Activated CD8-positive, alpha-beta memory T cell treated with anti-CD3 and anti-CD28 coated beads for 36 hours (primary cell): ENCODE measurements around the gene PREB. TPM values are rescaled to one million over a fixed set of nuclear protein-coding genes. Genes with fewer than 3 reads are reported as not detected.
"Not testable (repeated sequence)": the region's sequence is repeated elsewhere in the genome, so short reads cannot be mapped to it uniquely, and the experiment has no call there.

ENCODE experiments used
- CTCF ChIA-PET: fragments of 350-600 bp; sonication (Branson Sonifier 250); formaldehyde crosslinking; loops from one replicate; lab custom pipeline; 2021; ENCODE audit warnings: antibody characterized with exemption; lab: Charles Lee
- POLR2A ChIA-PET: fragments of 350-600 bp; sonication (Branson Sonifier 250); formaldehyde crosslinking; loops from one replicate; lab custom pipeline; 2021; ENCODE audit warnings: antibody characterized with exemption; lab: Charles Lee
- total RNA-seq, 2 experiments: library from RNA; stranded (reverse); gene quantifications; one replicate each; pipeline ENCODE4 v1.2.3, GENCODE V29; 2021

Gene PREB
- total RNA-seq, 2 experiments from 2014 or later: 72.0 to 77.0 TPM

- ChIA-PET POLR2A (interaction anchor here (0.7 to 2.5 kb wide), 3 partner anchors 12 to 85 kb away, joined by 3 to 11 read pairs (median 4); partner anchors contain the start of genes ABHD1 and SLC5A6), CTCF (interaction anchor here (0.6 to 3.6 kb wide), 4 partner anchors 11 to 205 kb away, joined by 3 to 21 read pairs (median 3); partner anchors contain the start of genes ABHD1 and OST4)
Observed at GRCh38 chr2:27134781-27135477, 493 bp upstream of the PREB start.

DNA sequence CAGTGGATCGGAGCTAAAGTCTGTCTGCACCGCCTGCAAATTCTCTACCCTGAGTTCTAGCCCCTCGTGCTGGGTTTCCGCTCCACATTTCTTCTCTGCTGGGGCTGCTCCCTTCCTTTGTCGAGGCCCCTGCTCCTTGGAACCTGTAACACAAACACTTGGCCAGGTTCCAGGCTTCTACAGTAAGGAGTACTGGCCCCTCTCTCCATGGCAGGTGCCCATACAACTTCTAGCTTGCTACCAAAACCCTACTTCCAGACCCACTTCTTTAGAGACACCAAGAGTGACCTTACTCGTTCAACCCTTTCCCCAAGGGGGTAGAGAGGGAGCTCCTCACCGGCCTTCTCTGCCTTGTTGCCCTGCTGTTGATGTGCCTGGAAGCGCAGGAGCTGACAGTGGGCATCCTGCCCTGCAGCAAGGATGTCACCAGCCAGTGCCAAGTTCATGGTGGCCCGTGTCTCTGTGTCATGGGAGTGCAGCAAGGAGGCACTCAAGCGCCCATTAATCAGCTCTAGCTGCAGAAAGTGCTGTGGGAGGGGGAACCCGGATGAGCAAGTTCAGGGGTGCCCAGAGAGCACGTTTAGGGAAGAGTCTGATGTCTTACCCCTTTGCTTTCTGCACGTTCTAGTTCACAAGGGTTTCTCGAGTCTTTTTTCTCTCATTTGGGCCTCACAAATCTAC, 1.1 kb downstream of the PREB start:
- ChIA-PET POLR2A (interaction anchor here (0.7 to 2.5 kb wide), 4 partner anchors 10 to 83 kb away, joined by 3 to 11 read pairs (median 4); partner anchors contain the start of genes ABHD1, AGBL5 and OST4), CTCF (interaction anchor here (0.6 to 3.6 kb wide), 9 partner anchors 9 to 170 kb away, joined by 3 to 21 read pairs (median 3); partner anchors contain the start of genes ABHD1, AGBL5, KHK and OST4)

GRCh38 chr2:27131429-27131828, 3.0 kb downstream of the PREB start:
- CTCF ChIA-PET: interaction anchor here (0.5 to 3.6 kb wide), 2 partner anchors 8 to 264 kb away, joined by 4 to 21 read pairs; partner anchors contain the start of gene ABHD1
- POLR2A ChIA-PET: no interaction called here

DNA sequence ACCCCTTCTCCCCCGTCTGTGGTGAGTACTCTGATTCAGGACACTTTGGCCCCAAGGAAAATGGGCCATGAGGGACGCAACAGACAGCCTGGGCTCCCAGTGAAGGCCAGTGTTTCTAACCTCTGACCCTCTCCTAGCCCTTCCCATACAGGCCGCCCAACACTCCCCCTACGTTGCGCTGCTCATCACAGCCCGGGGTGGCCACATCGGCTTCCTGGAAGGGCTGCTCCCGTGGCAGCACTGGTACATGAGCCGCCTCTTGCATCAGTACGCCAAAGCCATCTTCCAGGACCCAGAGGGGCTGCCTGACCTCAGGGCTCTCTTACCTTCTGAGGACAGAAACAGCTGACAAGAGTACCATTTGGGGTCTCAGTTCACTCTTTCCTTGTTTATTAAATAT, 4.0 kb downstream of the PREB start:
- CTCF ChIA-PET: interaction anchor here (0.6 kb wide), 1 partner anchor 30 kb away, joined by 3 read pairs; no protein-coding TSS in a partner anchor

DNA sequence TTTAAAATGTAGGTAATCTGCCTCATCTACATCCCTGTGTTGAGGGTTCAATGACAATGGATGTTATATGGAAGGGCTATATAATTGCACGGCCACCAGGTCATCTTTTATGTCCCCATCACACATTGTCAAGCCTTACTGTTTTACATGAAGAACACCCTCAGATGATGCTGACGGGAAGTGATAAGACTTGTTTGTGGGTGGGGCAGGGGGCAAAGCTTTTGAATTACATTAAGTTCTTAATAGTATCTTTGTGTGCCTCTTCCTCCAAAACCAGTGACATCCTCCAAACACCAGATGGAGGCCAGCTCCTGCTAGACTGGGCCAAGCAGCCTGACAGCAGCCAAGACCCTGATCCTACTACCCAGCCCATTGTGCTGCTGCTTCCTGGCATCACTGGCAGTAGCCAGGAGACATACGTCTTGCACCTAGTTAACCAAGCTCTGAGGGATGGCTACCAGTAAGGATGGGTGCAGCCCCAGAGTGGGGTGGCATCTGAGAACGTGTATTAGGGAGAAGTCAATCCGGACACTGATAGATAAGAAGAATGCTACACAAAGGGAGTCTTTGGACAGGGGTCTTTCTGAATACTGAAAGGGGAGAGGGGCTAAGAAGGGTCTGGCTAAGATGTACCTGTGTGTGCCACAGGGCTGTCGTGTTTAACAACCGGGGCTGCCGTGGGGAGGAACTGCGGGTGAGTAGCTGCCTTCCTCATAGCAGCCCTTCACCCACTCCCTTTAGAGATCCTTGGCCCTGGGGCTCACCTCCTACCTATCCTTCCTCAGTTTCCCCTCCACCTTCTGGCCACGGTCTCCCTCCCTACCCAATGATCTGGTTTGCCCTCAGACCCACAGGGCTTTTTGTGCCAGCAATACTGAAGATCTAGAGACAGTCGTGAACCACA, 5.5 kb downstream of the PREB start:
- CTCF ChIA-PET: no interaction called here

More for the DNA sequence above, 4.0 kb downstream of the PREB start:
- POLR2A ChIA-PET: no interaction called here

GRCh38 chr2:27127883-27128667, 6.4 kb downstream of the PREB start:
- ChIA-PET CTCF (no interaction called here), POLR2A (no interaction called here)

More for the DNA sequence above, 5.5 kb downstream of the PREB start:
- POLR2A ChIA-PET: no interaction called here

DNA sequence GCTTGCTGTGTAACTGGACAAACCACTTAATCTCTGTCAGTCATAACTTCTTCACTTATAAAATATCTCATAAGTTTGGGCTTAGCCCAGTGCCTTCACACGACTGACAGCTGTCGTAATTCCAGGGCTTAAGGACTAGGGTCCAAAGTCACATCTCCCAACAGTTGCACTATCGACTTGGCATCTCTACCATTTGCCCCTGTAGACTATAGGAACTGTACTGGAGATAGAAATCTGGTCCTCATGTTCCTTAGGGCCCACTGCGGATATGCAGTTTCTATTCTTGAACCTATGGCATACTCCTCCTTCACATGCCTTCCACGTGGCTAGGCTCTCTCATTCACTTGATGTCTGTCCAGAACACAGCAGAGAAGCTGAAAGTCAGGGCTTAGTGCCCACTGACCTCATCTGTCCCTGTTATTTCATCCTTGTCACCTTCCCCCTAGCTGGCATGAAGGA, 8.2 kb downstream of the PREB start:
- ChIA-PET POLR2A (no interaction called here), CTCF (interaction anchor here (0.7 to 1.0 kb wide), 2 partner anchors 24 to 243 kb away, joined by 3 read pairs; no protein-coding TSS in a partner anchor)

- POLR2A ChIA-PET: no interaction called here
- CTCF ChIA-PET: interaction anchor here (1.2 to 3.4 kb wide), 3 partner anchors 8 to 28 kb away, joined by 4 to 21 read pairs (median 4); partner anchors contain the start of gene PREB
Observed at GRCh38 chr2:27125104-27125503, 9.3 kb downstream of the PREB start.

- ChIA-PET CTCF (interaction anchor here (0.5 to 3.4 kb wide), 6 partner anchors 8 to 303 kb away, joined by 3 to 21 read pairs (median 4); partner anchors contain the start of gene PREB), POLR2A (interaction anchor here (0.6 to 1.9 kb wide), 3 partner anchors 10 to 596 kb away, joined by 3 to 11 read pairs (median 3); partner anchors contain the start of gene PREB)
Observed at GRCh38 chr2:27123302-27124150, 10.9 kb downstream of the PREB start, which contains the start of gene ABHD1. Gene ABHD1 (plus strand): TSS chr2:27123815. CDS start chr2:27123949, 134 bp downstream.

GRCh38 chr2:27122791-27123190, 11.6 kb downstream of the PREB start:
- POLR2A ChIA-PET: interaction anchor here (1.9 kb wide), 1 partner anchor 11 kb away, joined by 11 read pairs; the partner anchor contains the start of gene PREB
- CTCF ChIA-PET: interaction anchor here (1.1 to 3.4 kb wide), 2 partner anchors 10 to 12 kb away, joined by 3 to 21 read pairs; partner anchors contain the start of gene PREB

DNA sequence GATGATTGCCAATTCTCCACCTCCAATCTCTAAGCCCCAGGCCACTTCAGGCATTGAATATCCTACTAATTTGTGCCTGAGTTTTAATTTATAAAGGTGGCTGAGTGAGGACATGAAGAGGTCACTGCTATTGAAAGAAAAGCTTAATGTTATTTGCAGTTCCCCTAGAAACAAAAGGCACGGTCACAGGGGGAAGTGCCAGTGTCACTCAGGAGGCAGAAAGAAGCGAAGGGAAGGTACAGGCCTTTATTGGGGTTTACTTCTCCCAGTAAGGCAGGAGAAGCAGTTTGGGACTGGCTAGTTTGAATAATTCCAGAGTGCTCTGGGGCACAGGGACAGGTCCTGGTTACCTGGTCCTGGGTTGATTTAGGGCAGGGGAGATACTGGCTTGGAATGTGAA, 12.5 kb downstream of the PREB start:
- CTCF ChIA-PET: interaction anchor here (3.4 kb wide), 1 partner anchor 11 kb away, joined by 21 read pairs; the partner anchor contains the start of gene PREB

GRCh38 chr2:27119330-27119670, 15.1 kb downstream of the PREB start:
- CTCF ChIA-PET: not testable (repeated sequence)

More for the DNA sequence above, 12.5 kb downstream of the PREB start:
- POLR2A ChIA-PET: no interaction called here

GRCh38 chr2:27118525-27119329, 15.7 kb downstream of the PREB start, which contains the start of gene CGREF1:
Gene CGREF1 (minus strand): TSS chr2:27119128. CDS start chr2:27104366, 14,762 bp downstream.
- CTCF ChIA-PET: interaction anchor here (0.6 to 1.3 kb wide), 2 partner anchors 15 to 146 kb away, joined by 3 to 5 read pairs; partner anchors contain the start of gene PREB
- POLR2A ChIA-PET: interaction anchor here (0.6 to 0.7 kb wide), 2 partner anchors 161 to 295 kb away, joined by 3 to 5 read pairs; no protein-coding TSS in a partner anchor

More at GRCh38 chr2:27119330-27119670, 15.1 kb downstream of the PREB start:
- POLR2A ChIA-PET: not testable (repeated sequence)

GRCh38 chr2:27117995-27118524, 16.4 kb downstream of the PREB start:
- CTCF ChIA-PET: interaction anchor here (0.6 to 1.3 kb wide), 2 partner anchors 16 to 147 kb away, joined by 3 to 5 read pairs; partner anchors contain the start of gene PREB
- POLR2A ChIA-PET: interaction anchor here (0.6 kb wide), 1 partner anchor 294 kb away, joined by 5 read pairs; no protein-coding TSS in a partner anchor

- POLR2A ChIA-PET: interaction anchor here (0.6 kb wide), 1 partner anchor 170 kb away, joined by 3 read pairs; no protein-coding TSS in a partner anchor
- CTCF ChIA-PET: interaction anchor here (1.6 kb wide), 1 partner anchor 9 kb away, joined by 4 read pairs; no protein-coding TSS in a partner anchor
Observed at GRCh38 chr2:27115519-27115918, 18.9 kb downstream of the PREB start.
